Tibial nerve (tissue), 3 donors: ENCODE measurements around the gene TENM3.

Experiments
- POLR2A ChIP-seq, 2 donors: fragments of 450-650 bp; IDR thresholded peaks; one replicate each; pipeline ENCODE4 v1.6.1; 2017; ENCODE audit warnings: antibody characterized with exemption in 2 of 2, mild to moderate bottlenecking in 2 of 2, moderate library complexity in 2 of 2
- TF ChIP-seq, protein P1 (sequence below), 5 experiments: fragments of 200-600 bp in 3 of 5; fragments of 450-650 bp in 2 of 5; sonication (generic) in 3 of 5; IDR thresholded peaks; one replicate each; pipeline ENCODE4 v1.5.1; 2016 to 2019; ENCODE audit warnings: antibody characterized with exemption in 5 of 5, mild to moderate bottlenecking in 3 of 5, moderate library complexity in 2 of 5

DNA sequence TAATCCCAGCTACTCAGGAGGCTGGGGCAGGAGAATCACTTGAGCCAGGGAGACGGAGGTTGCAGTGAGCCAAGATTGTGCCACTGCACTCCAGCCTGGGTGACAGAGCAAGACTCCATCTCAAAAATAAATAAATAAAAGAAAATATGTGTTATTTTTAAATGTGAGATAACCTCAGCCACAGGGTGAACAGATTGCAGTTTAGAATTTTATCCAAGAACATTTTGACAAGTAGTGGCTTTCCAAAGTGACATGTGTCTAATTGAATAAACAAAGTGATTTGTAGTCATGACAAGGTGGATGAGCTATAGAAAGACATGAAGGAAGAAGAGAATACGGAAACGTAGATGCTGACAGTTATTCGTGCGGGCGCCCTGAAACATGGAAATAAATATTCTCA, 497.9 kb downstream of the TENM3 start:
- TF ChIP-seq, protein P1, sequence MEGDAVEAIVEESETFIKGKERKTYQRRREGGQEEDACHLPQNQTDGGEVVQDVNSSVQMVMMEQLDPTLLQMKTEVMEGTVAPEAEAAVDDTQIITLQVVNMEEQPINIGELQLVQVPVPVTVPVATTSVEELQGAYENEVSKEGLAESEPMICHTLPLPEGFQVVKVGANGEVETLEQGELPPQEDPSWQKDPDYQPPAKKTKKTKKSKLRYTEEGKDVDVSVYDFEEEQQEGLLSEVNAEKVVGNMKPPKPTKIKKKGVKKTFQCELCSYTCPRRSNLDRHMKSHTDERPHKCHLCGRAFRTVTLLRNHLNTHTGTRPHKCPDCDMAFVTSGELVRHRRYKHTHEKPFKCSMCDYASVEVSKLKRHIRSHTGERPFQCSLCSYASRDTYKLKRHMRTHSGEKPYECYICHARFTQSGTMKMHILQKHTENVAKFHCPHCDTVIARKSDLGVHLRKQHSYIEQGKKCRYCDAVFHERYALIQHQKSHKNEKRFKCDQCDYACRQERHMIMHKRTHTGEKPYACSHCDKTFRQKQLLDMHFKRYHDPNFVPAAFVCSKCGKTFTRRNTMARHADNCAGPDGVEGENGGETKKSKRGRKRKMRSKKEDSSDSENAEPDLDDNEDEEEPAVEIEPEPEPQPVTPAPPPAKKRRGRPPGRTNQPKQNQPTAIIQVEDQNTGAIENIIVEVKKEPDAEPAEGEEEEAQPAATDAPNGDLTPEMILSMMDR (IDR thresholded peaks at IDR 0.05), result no peak
- no peak for TF ChIP-seq POLR2A (IDR thresholded peaks at IDR 0.05)
